Central memory CD4-positive, alpha-beta T cell (primary cell): ENCODE data around the gene B4GALT1.

Source experiments
- DNase-seq: peaks from one replicate; pipeline ENCODE4 v3.0.0; 2022

Gene B4GALT1

GRCh38 chr9:33117796-33118195 is 49.3 kb downstream of the B4GALT1 start:
- DNase-seq: no peak

GRCh38 chr9:33117306-33117705 is 49.8 kb downstream of the B4GALT1 start:
- DNase-seq: no peak

GRCh38 chr9:33116860-33117259 is 50.3 kb downstream of the B4GALT1 start:
- no peak for DNase-seq

GRCh38 chr9:33114746-33115145 is 52.4 kb downstream of the B4GALT1 start:
- DNase-seq: no peak

GRCh38 chr9:33113799-33114547 is 53.2 kb downstream of the B4GALT1 start:
- no peak for DNase-seq

GRCh38 chr9:33112094-33112493 is 55.0 kb downstream of the B4GALT1 start:
- no peak for DNase-seq

- no peak for DNase-seq
Measured at GRCh38 chr9:33111631-33112030, 55.5 kb downstream of the B4GALT1 start.

GRCh38 chr9:33110686-33111085 is 56.5 kb downstream of the B4GALT1 start:
- no peak for DNase-seq

GRCh38 chr9:33109850-33110595 is 57.1 kb downstream of the B4GALT1 start:
- no peak for DNase-seq

GRCh38 chr9:33109097-33109496 is 58.0 kb downstream of the B4GALT1 start:
- no peak for DNase-seq

GRCh38 chr9:33108472-33108871 is 58.7 kb downstream of the B4GALT1 start:
- DNase-seq: no peak

GRCh38 chr9:33107762-33108161 is 59.4 kb downstream of the B4GALT1 start:
- DNase-seq: no peak

GRCh38 chr9:33106827-33107621 is 60.1 kb downstream of the B4GALT1 start:
- DNase-seq: no peak

- DNase-seq: no peak
Measured at GRCh38 chr9:33106372-33106771, 60.8 kb downstream of the B4GALT1 start.

GRCh38 chr9:33105959-33106358 is 61.2 kb downstream of the B4GALT1 start:
- no peak for DNase-seq

GRCh38 chr9:33105504-33105903 is 61.6 kb downstream of the B4GALT1 start:
- no peak for DNase-seq

GRCh38 chr9:33104401-33104800 is 62.7 kb downstream of the B4GALT1 start:
- DNase-seq: no peak

- no peak for DNase-seq
Measured at GRCh38 chr9:33103501-33104281, 63.4 kb downstream of the B4GALT1 start.

GRCh38 chr9:33102551-33103210 is 64.5 kb downstream of the B4GALT1 start:
- no peak for DNase-seq

GRCh38 chr9:33101104-33101951 is 65.8 kb downstream of the B4GALT1 start:
- no peak for DNase-seq

- no peak for DNase-seq
Measured at GRCh38 chr9:33099754-33100153, 67.4 kb downstream of the B4GALT1 start.
